GM18951 (cell line): ENCODE measurements around the gene CHST11.

Experiments used
- POLR2A ChIP-seq: IDR thresholded peaks from 4 replicates; pipeline ENCODE4 v1.6.1; 2011; ENCODE audit warnings: mild to moderate bottlenecking; ENCODE audit not compliant: insufficient read length, insufficient read depth; ENCODE audit errors: extremely low read depth
- in situ Hi-C: fragments of 300-500 bp; cut with MboI; formaldehyde crosslinking; loops from one replicate; pipeline ENCODE4 v1.12.0; 2022; ENCODE audit warnings: low sequenced_read_pairs, mixed read lengths, inconsistent platforms; ENCODE audit not compliant: unreplicated experiment

The CHST11 gene

GRCh38 chr12:104779134-104779533, 322.4 kb downstream of the CHST11 start:
- in situ Hi-C loops, result no loop called here
- no peak for TF ChIP-seq POLR2A

- in situ Hi-C loops, result no loop called here
- TF ChIP-seq POLR2A, result no peak
Observed at GRCh38 chr12:104782296-104782695, 325.5 kb downstream of the CHST11 start.

GRCh38 chr12:104784592-104784991, 327.8 kb downstream of the CHST11 start:
- in situ Hi-C loops, result no loop called here
- no peak for TF ChIP-seq POLR2A

- in situ Hi-C loops, result no loop called here
- no peak for TF ChIP-seq POLR2A
Observed at GRCh38 chr12:104785886-104786285, 329.1 kb downstream of the CHST11 start.

- in situ Hi-C loops, result no loop called here
- no peak for TF ChIP-seq POLR2A
Observed at GRCh38 chr12:104786352-104786751, 329.6 kb downstream of the CHST11 start.

- TF ChIP-seq POLR2A, result no peak
- in situ Hi-C loops, result no loop called here
Observed at GRCh38 chr12:104788840-104789271, 332.1 kb downstream of the CHST11 start.

GRCh38 chr12:104790296-104791125, 333.8 kb downstream of the CHST11 start:
- in situ Hi-C loops, result no loop called here
- TF ChIP-seq POLR2A, result no peak

GRCh38 chr12:104792570-104792969, 335.8 kb downstream of the CHST11 start:
- in situ Hi-C loops, result no loop called here
- no peak for TF ChIP-seq POLR2A

- in situ Hi-C loops, result no loop called here
- TF ChIP-seq POLR2A, result no peak
Observed at GRCh38 chr12:104793285-104793684, 336.5 kb downstream of the CHST11 start.

GRCh38 chr12:104793968-104794367, 337.2 kb downstream of the CHST11 start:
- in situ Hi-C loops, result no loop called here
- TF ChIP-seq POLR2A, result no peak

GRCh38 chr12:104796475-104796862, 339.7 kb downstream of the CHST11 start:
- TF ChIP-seq POLR2A, result no peak
- in situ Hi-C loops, result no loop called here

- in situ Hi-C loops, result no loop called here
- no peak for TF ChIP-seq POLR2A
Observed at GRCh38 chr12:104799458-104799857, 342.7 kb downstream of the CHST11 start.

GRCh38 chr12:104801005-104801404, 344.3 kb downstream of the CHST11 start:
- no peak for TF ChIP-seq POLR2A
- in situ Hi-C loops, result no loop called here

GRCh38 chr12:104801427-104801826, 344.7 kb downstream of the CHST11 start:
- TF ChIP-seq POLR2A, result no peak
- in situ Hi-C loops, result no loop called here
